ENCODE results near the gene PNMA6A.
"Not testable (repeated sequence)": the region's sequence is repeated elsewhere in the genome, so short reads cannot be mapped to it uniquely, and the experiment has no call there.

The PNMA6A gene

GRCh38 chrX:153075366-153075765 is 3.1 kb downstream of the PNMA6A start:
- no peak for DNase-seq (ENCODE audit: low read depth)

GRCh38 chrX:153077437-153078135 is 5.3 kb downstream of the PNMA6A start:
- DNase-seq (ENCODE audit: low read depth), result not testable (repeated sequence)

GRCh38 chrX:153083238-153083923 is 11.1 kb downstream of the PNMA6A start:
- not testable (repeated sequence) for DNase-seq (ENCODE audit: low read depth)

GRCh38 chrX:153102418-153102817 is 30.2 kb downstream of the PNMA6A start:
- no peak for DNase-seq (ENCODE audit: low read depth)

GRCh38 chrX:153104959-153105358 is 32.7 kb downstream of the PNMA6A start:
- DNase-seq (ENCODE audit: low read depth), result not testable (repeated sequence)

GRCh38 chrX:153106092-153106801 is 34.0 kb downstream of the PNMA6A start:
- not testable (repeated sequence) for DNase-seq (ENCODE audit: low read depth)

GRCh38 chrX:153110735-153111134 is 38.5 kb downstream of the PNMA6A start:
- DNase-seq (ENCODE audit: low read depth), result not testable (repeated sequence)

- DNase-seq (ENCODE audit: low read depth), result not testable (repeated sequence)
Measured at GRCh38 chrX:153113851-153114250, 41.6 kb downstream of the PNMA6A start.

- DNase-seq (ENCODE audit: low read depth), result not testable (repeated sequence)
Measured at GRCh38 chrX:153117754-153118153, 45.5 kb downstream of the PNMA6A start.

- DNase-seq (ENCODE audit: low read depth), result not testable (repeated sequence)
Measured at GRCh38 chrX:153120230-153120629, 48.0 kb downstream of the PNMA6A start.

GRCh38 chrX:153123468-153123867 is 51.2 kb downstream of the PNMA6A start:
- not testable (repeated sequence) for DNase-seq (ENCODE audit: low read depth)
